ENCODE measurements around the gene CMTM7. TPM values are rescaled to one million over a fixed set of nuclear protein-coding genes. Genes with fewer than 3 reads are reported as not detected.

Gene CMTM7
- total and polyA plus RNA-seq, 10 of the 15 experiments (the other 5 are each of a cell fraction or from before 2014, with no cell fraction given) = 3.7 to 36.4 (median 14.7) TPM

- Histone ChIP-seq H3K4me3 (no peak overlapping the region), H3K4me1 (ENCODE audit: control insufficient read depth, insufficient read depth, low read length) (peaks cover 4% of the 10 kb centered on the region; the same call in 1 of the 2 replicates), H3K9ac (ENCODE audit: control insufficient read depth, insufficient read depth, low read length) (no peak overlapping the region), H3K9me3 (replicated peaks; ENCODE audit: control insufficient read depth, insufficient read depth, low read length) (no peaks in the 10 kb centered on the region), H3K4me2 (ENCODE audit: control insufficient read depth, insufficient read depth) (no peak overlapping the region), H3K27ac (ENCODE audit: control insufficient read depth, insufficient read depth) (no peak overlapping the region), H3K36me3 (ENCODE audit: control insufficient read depth in 2 of 2, insufficient read depth in 2 of 2, low read length in 1 of 2) (no peaks in the 10 kb centered on the region), H3K27me3 (replicated peaks in 1 of 2; ENCODE audit: control insufficient read depth in 2 of 2, insufficient read depth in 2 of 2, low read length in 1 of 2) (peaks cover 0 to 3% of the 10 kb centered on the region in 2 experiments; a peak in 1 of 4 replicates), H2AFZ (ENCODE audit: control insufficient read depth, low read depth, low read length) (no peak overlapping the region), H4K20me1 (ENCODE audit: control insufficient read depth, insufficient read depth) (no peaks in the 10 kb centered on the region), H3K79me2 (ENCODE audit: control insufficient read depth, insufficient read depth, low read length) (no peaks in the 10 kb centered on the region)
- FAIRE-seq (no peak), ATAC-seq (no peak), DNase-seq (ENCODE audit: low read depth, low spot score) (no peak)
- SMC1A ChIA-PET (ENCODE audit: uncharacterized antibody, unreplicated experiment) = interaction anchor here (1.0 to 6.4 kb wide), 6 partner anchors 17 to 95 kb away, joined by 5 to 78 read pairs (median 16); no protein-coding TSS in a partner anchor
- in situ Hi-C loops (cut with MboI) (loop anchor here (10.0 kb wide), 1 partner anchor 292 kb away; no protein-coding TSS in a partner anchor), intact Hi-C loops (cut with micrococcal nuclease; ENCODE audit: unreplicated experiment) (loop anchor here (10.0 kb wide), 1 partner anchor 292 kb away; no protein-coding TSS in a partner anchor)
- RAD21 ChIA-PET (ENCODE audit: unreplicated experiment) = interaction anchor here (3.2 to 7.3 kb wide), 3 partner anchors 24 to 95 kb away, joined by 8 to 121 read pairs (median 24); no protein-coding TSS in a partner anchor
- no TSS peak for BruUV-seq (replicated peaks)
- CTCF ChIA-PET = interaction anchor here (1.9 to 10.0 kb wide), 5 partner anchors 10 to 96 kb away, joined by 8 to 201 read pairs (median 35); no protein-coding TSS in a partner anchor
- 71% methylated on average over 5 of the region's 5 CpGs for WGBS (ENCODE audit: insufficient coverage, insufficient replicate concordance, low lambda C conversion rate, missing lambda C conversion rate)
- POLR2A ChIA-PET = interaction anchor here (0.6 kb wide), 1 partner anchor 64 kb away, joined by 5 read pairs; no protein-coding TSS in a partner anchor
- TF ChIP-seq ZNF384 (IDR thresholded peaks at IDR 0.05; ENCODE audit: borderline replicate concordance, low read depth, low read length) (no peak), MYB (IDR thresholded peaks at IDR 0.05; ENCODE audit: borderline replicate concordance, low read depth, low read length) (no peak), RCOR1 (conservative IDR thresholded peaks at IDR 0.05; ENCODE audit: low read depth, low read length) (no peak), MTA3 (IDR thresholded peaks at IDR 0.05; ENCODE audit: borderline replicate concordance, low read length) (no peak), SIX5 (IDR thresholded peaks at IDR 0.05; ENCODE audit: low read depth, low read length, severe bottlenecking) (no peak), KAT2A (conservative IDR thresholded peaks at IDR 0.05; ENCODE audit: control insufficient read depth, low read depth, low read length) (no peak), EED (IDR thresholded peaks at IDR 0.05; ENCODE audit: low read depth) (no peak), ETV6 (conservative IDR thresholded peaks at IDR 0.05 in 1 of 2, IDR thresholded peaks at IDR 0.05 in 1 of 2; ENCODE audit: borderline replicate concordance in 1 of 2, low read depth in 1 of 2) (no peak), HCFC1 (IDR thresholded peaks at IDR 0.05; ENCODE audit: low read length) (no peak), NRF1 (conservative IDR thresholded peaks at IDR 0.05; ENCODE audit: low read depth, low read length) (no peak), WRNIP1 (IDR thresholded peaks at IDR 0.05; ENCODE audit: borderline replicate concordance, low read depth, low read length) (no peak), GATAD2B (conservative IDR thresholded peaks at IDR 0.05; ENCODE audit: low read depth) (no peak)
Observed at GRCh38 chr3:32373276-32373675, 18.4 kb upstream of the CMTM7 start.
